Dermis blood vessel endothelial cell (primary cell): ENCODE data around the gene IL27RA. TPM values are rescaled to one million over a fixed set of nuclear protein-coding genes. Genes with fewer than 3 reads are reported as not detected.

Source experiments
- DNase-seq: peaks from one replicate; pipeline ENCODE4 v3.0.0; 2010
- total RNA-seq: library from RNA; depleted of rRNA; stranded (reverse); fragments of >200 nt; gene quantifications from 2 replicates; pipeline ENCODE4 v1.2.3, GENCODE V29; 2014

Gene IL27RA
- total RNA-seq, 1 donor from 2014 or later, result 11.4 TPM

- DNase-seq, result no peak
Observed at GRCh38 chr19:14059652-14060155, 28.1 kb downstream of the IL27RA start.

GRCh38 chr19:14061081-14061749, 29.7 kb downstream of the IL27RA start:
- no peak for DNase-seq

GRCh38 chr19:14061751-14062557, 30.4 kb downstream of the IL27RA start, which contains the start of gene PALM3:
TSS of gene PALM3 (minus strand) at chr19:14062076. CDS start at chr19:14061980, 96 bp downstream.
- no peak for DNase-seq

DNA sequence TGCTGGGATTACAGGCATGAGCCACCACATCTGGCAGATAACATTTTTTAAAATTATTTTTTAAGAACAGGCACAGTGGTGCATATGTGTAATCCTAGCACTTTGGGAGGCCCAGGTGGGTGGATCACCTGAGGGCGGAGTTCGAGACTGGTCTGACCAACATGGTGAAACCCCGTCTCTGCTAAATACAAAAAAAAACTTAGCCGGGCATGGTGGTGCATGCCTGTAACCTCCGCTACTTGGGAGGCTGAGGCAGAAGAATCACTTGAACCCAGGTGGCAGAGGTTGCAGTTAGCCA, 30.9 kb downstream of the IL27RA start:
- no peak for DNase-seq

DNA sequence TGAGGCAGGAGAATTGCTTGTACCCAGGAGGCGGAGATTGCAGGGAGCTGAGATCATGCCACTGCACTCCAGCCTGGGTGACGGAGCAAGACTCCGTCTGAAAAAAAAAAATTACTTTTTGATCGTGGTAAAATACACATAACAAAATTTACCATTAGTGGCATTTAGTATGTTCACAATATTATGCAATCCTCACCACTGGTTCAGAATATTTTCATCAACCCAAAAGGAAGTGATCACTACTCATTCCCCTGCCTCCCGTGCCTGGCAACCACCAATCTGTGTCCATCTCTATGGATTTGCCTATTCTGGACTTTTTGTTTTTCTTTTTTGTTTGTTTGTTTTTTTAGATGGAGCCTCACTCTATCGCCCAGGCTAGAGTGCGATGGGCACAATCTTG, 31.5 kb downstream of the IL27RA start:
- DNase-seq, result no peak

DNA sequence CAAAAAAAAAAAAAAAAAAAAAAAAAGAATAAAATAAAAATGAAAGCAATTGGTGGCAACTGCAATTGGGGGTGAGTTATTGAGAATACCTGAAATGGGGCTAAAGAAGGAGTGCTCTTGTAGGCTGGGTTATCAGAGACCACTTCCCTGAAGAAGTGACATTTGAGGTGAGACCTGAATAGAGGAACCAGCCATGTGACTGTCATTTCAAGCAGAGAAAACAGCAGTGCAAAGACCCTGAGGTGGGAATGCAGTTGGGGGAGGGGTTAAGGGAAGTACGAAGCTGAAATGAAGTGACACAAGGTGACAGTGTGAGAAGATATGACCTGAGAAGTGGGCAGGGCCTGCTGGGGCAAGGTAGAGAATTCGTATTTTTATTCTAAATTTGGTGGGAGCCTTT, 34.6 kb downstream of the IL27RA start:
- DNase-seq, result no peak

DNA sequence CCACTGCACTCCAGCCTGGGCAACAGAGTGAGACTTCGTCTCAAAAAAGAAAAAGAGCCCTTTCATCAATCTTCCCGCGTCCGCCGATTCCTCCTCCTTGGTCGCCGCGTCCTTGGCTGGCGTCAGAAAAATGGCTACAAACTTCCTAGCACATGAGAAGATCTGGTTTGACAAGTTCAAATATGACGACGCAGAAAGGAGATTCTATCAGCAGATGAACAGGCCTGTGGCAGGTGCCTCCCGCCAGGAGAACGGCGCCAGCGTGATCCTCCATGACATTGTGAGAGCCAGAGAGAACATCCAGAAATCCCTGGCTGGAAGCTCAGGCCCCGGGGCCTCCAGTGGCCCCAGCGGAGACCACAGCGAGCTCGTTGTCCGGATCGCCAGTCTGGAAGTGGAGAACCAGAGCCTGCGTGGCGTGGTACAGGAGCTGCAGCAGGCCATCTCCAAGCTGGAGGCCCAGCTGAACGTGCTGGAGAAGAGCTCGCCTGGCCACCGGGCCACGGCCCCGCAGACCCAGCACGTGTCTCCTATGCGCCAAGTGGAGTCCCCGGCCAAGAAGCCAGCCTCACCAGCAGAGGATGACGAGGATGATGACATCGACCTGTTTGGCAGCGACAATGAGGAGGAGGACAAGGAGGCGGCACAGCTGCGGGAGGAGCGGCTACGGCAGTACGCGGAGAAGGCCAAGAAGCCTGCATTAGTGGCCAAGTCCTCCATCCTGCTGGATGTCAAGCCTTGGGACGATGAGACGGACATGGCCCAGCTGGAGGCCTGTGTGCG, 38.9 kb downstream of the IL27RA start:
- no peak for DNase-seq

DNA sequence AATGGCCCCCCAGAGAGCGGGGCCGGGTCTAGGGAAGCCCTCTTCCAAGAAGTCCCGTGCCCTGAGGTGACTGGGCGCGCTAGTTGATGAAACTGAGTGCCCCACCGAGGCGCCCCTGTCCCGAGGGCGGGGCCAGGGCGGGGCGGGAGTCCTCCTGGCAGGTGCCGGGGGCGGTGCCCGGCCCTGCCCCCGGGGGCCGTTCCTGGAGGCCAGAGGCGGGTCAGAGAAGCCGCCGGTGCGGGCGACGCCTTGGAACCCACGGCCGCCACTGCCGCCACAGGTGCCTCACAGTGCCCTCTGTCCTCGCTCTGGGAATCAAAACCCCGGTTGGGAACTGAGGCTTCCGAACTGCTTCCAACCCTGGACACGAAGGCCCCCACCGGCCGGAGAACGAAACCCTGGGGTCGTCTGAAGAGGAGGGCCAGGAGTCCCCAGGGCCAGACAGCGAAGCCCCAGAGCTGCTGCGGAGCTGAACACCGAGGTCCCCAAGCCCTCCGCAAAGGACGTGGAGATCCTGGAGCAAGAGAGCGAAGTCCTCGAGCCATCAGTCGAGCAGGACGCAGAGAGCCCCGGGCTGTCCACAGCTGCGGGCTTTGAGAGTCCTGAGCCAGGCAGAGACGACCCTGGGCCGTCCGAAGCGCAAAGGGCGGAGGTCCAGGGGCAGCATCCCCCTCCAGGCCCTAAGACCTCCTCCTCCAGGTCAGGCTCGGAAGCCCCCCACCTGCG, 41.1 kb downstream of the IL27RA start, which contains the start of gene MISP3:
Gene MISP3, plus strand, starts transcription at position 252 of the 726 bp plus-strand sequence. CDS start 524 bp downstream, outside the sequence.
- DNase-seq, result peak; percentile 60

- peak; percentile 85 for DNase-seq
Observed at GRCh38 chr19:14073261-14073924, 41.8 kb downstream of the IL27RA start.

GRCh38 chr19:14073925-14074838, 42.6 kb downstream of the IL27RA start:
- DNase-seq, result no peak

GRCh38 chr19:14078411-14078810, 46.8 kb downstream of the IL27RA start:
- DNase-seq, result no peak

DNA sequence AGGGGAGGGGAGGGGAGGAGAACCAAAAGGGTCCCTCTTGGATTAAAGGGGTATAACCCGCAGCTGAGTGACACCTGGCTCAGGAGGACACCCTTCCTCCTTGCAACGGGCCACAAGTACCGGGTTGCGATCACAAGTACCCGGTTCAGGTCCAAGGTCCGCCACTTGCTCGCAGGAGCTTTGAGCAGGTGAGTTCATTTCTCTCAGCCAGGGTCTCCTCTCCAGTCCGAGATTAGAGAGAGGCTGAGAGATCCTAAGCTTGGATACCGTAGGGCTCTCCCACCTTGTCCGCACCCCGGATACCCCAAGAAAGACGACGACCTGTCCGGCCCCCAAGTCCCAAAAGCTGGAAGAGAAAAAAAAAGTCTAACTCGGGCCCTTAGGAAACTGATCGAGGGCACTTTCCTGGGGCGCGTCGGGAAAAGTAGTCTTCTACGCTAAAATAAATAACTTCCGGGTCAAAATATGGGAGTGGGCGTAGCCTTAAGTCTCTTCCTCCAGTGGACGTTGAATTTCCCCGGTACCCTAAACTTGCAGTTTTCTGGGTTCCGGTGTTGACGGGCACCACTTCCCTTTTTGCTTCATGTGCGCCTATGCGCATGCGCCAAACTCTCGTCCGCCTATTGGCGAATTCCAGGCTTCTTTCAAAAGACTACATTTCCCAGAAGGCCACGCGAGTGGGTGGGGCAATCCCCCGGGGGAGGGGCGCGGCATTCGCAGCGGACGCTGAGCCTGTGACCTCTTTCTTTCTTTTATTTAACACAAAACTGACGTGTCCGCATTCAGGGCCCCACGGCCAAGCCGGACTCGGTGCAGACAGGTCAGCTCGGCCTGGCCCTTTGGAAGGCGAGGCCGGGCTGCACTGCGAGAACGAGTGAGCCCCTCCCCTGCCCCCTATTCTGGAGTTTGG, 49.6 kb downstream of the IL27RA start:
- DNase-seq, result peak; percentile 99

GRCh38 chr19:14081797-14082674, 50.5 kb downstream of the IL27RA start:
- peak; percentile 57 for DNase-seq

DNA sequence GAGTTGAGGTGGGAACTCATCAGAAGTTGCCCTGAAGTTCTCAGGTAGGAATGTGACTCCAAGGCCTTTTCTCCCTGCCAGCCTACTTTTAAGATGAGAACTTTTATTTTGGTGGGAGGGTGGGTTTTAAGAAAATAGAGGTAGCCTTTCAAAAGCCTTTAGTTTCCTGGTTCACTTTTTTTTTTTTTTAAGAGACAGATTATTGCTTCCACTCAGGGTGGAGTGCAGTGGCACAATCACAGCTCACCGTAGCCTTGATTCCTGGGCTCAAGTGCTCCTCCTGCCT, 51.1 kb downstream of the IL27RA start:
- no peak for DNase-seq

GRCh38 chr19:14085309-14085995, 53.9 kb downstream of the IL27RA start, which contains the start of gene C19orf67:
TSS of gene C19orf67 (minus strand) at chr19:14085783. CDS start at chr19:14085627, 156 bp downstream.
- DNase-seq, result no peak

- DNase-seq, result no peak
Observed at GRCh38 chr19:14086098-14086497, 54.5 kb downstream of the IL27RA start.

DNA sequence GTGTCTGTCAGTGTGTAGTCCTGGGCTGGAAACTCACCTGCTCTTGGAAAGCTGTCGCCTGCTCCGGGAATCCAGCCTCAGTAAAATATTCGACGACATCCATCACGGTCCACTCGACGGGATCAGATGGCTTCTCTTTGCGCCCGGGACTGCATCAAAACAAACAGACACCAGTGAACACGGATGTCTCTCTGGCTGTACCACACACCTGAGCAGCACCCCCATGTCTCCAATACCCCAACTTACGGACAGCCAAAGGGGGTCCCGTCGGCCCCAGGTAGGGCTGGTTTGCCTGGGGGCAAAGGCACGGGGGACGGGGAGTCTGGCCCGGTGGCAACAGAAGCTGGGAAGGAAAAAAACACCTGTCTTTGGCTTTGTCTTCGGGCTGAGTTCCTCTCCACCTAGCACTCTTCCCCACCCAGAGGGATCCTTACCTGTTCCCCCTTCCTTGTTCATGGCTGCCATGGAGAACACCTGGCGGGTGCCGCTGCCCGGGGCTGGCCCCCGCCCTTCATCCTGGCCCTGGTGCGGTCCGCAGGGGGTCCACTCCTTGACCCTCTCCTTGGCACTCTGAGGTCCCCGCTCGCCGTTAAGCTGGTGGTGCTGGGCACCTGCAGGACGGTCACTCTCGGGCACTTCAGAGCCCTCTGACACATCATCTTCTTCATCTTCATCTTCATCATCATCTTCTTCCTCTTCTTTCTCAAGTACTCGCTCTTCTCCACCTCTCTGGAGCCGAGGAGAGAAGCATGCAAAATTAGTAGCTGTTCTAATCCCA, 57.3 kb downstream of the IL27RA start:
- no peak for DNase-seq

DNA sequence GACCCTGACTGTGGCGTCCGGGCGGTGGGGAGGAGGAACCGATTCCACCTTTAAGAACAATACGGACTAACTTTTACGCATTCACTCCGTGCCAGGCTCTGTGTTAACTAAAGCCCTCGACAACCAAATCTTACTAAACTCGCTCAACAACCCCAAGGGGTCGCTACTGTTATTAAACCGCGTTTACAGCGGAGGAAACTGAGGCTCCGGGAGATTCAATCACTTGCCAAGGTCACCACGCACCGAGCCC, 57.8 kb downstream of the IL27RA start:
- DNase-seq, result peak; percentile 58
